HUES6 (cell line): Measurements from ENCODE around the gene MOXD1.

ENCODE experiments used
- H3K27ac ChIP-seq: 2 replicates; pipeline ENCODE4 v1.7.0; 2013; ENCODE audit warnings: low read depth, mild to moderate bottlenecking, low read length, inconsistent platforms
- H3K27me3 ChIP-seq: 2 replicates; pipeline ENCODE4 v1.6.1; 2013; ENCODE audit warnings: low read length; ENCODE audit not compliant: control insufficient read depth, insufficient read depth
- H3K36me3 ChIP-seq: 2 replicates; pipeline ENCODE4 v1.6.1; 2013; ENCODE audit warnings: low read length; ENCODE audit not compliant: control insufficient read depth, insufficient read depth
- H3K4me1 ChIP-seq: 2 replicates; pipeline ENCODE4 v1.6.1; 2013; ENCODE audit warnings: low read length; ENCODE audit not compliant: control insufficient read depth, insufficient read depth
- H3K4me3 ChIP-seq: 2 replicates; pipeline ENCODE4 v1.5.1; 2013; ENCODE audit warnings: low read depth, low read length
- H3K9ac ChIP-seq: one replicate; pipeline ENCODE4 v1.6.1; 2013; ENCODE audit warnings: mild to moderate bottlenecking, low read length
- H3K9me3 ChIP-seq: 2 replicates; pipeline ENCODE4 v1.6.1; 2013; ENCODE audit warnings: low read depth, low read length; ENCODE audit not compliant: control insufficient read depth, insufficient read depth

The MOXD1 gene

DNA sequence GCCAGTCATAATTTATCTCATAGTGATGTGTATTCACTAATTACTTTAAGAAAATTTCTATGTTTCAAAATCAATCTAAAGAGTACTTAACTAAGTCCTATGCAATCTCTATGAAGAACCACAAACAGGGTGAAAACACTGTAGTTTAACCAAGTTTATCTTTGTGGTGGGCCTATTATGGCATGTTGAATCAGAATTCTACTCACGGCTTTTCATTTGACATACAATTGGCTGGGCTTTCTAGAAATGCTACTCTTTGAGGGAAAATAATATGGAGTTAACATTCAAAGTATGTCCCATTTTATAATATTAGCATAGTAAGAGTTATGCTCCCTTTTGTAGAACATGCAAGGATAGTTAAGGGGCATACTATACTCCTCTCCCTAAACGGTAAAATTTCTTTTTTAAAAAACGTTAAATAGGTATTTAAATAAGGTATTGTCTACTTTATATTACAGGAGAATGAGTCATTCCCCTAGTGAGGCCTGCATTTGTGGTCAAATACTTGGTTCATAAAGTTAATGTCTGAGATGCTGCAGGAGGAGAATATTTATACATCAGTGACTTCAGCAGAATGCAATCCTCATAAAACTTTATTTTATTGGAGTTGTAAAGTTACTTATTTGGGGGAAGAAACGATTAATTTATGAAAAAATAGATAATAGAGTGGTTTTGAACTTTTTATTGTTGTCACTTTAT is 1.8 kb downstream of the MOXD1 start:
- no peaks in the 10 kb centered on the region for H3K36me3 ChIP-seq
- H3K9ac ChIP-seq: no peak overlapping the region
- peaks cover 70% of the 10 kb centered on the region for H3K27me3 ChIP-seq
- no peak overlapping the region for H3K4me3 ChIP-seq
- H3K9me3 ChIP-seq: no peaks in the 10 kb centered on the region
- H3K27ac ChIP-seq: no peak overlapping the region
- H3K4me1 ChIP-seq: no peaks in the 10 kb centered on the region

GRCh38 chr6:132395015-132395597 is 6.2 kb downstream of the MOXD1 start:
- H3K4me3 ChIP-seq: no peak overlapping the region

GRCh38 chr6:132392792-132393191 is 8.5 kb downstream of the MOXD1 start:
- Histone ChIP-seq H3K9me3 (no peaks in the 10 kb centered on the region), H3K4me3 (no peak overlapping the region), H3K36me3 (no peaks in the 10 kb centered on the region), H3K27ac (no peak overlapping the region), H3K27me3 (peaks cover 6% of the 10 kb centered on the region; the same call in 1 of the 2 replicates), H3K9ac (no peak overlapping the region), H3K4me1 (peaks cover 8% of the 10 kb centered on the region)

More at GRCh38 chr6:132395015-132395597, 6.2 kb downstream of the MOXD1 start:
- Histone ChIP-seq H3K27me3 (peaks cover 26% of the 10 kb centered on the region), H3K9me3 (no peaks in the 10 kb centered on the region), H3K9ac (no peak overlapping the region), H3K27ac (no peak overlapping the region), H3K4me1 (peaks cover 8% of the 10 kb centered on the region), H3K36me3 (no peaks in the 10 kb centered on the region)

DNA sequence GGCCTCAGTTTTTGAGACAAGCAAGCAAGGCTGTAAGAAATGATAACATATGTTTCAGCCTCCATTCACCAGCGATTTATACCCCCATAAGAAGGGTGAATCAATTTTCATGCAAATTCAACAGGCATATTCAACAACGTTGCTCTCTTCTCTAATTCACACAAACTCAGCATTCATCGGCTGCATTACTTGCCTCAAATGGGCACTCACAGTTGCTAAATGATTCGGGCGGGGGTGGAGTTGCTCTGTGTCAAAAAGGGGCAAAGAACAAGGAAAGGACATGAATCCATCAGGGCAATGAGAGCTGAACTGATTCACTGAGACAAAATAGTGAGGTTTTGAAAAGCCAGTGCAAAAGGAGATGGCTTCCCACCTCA is 9.0 kb downstream of the MOXD1 start:
- Histone ChIP-seq H3K4me3 (no peak overlapping the region), H3K36me3 (no peaks in the 10 kb centered on the region), H3K27ac (no peak overlapping the region), H3K4me1 (peaks cover 8% of the 10 kb centered on the region), H3K9ac (no peak overlapping the region), H3K9me3 (no peaks in the 10 kb centered on the region), H3K27me3 (peaks cover 5% of the 10 kb centered on the region; the same call in 1 of the 2 replicates)

- Histone ChIP-seq H3K9ac (no peak overlapping the region), H3K9me3 (no peaks in the 10 kb centered on the region), H3K27me3 (no peaks in the 10 kb centered on the region), H3K36me3 (no peaks in the 10 kb centered on the region), H3K27ac (no peak overlapping the region), H3K4me3 (no peak overlapping the region), H3K4me1 (peaks cover 8% of the 10 kb centered on the region)
Observed at GRCh38 chr6:132391391-132392269, 9.6 kb downstream of the MOXD1 start.

- no peak overlapping the region for H3K4me3 ChIP-seq
- H3K9ac ChIP-seq: no peak overlapping the region
- no peak overlapping the region for H3K27ac ChIP-seq
- no peaks in the 10 kb centered on the region for H3K27me3 ChIP-seq
- no peaks in the 10 kb centered on the region for H3K36me3 ChIP-seq
- H3K9me3 ChIP-seq: no peaks in the 10 kb centered on the region
- peaks cover 8% of the 10 kb centered on the region for H3K4me1 ChIP-seq
Observed at GRCh38 chr6:132390451-132390850, 10.8 kb downstream of the MOXD1 start.

DNA sequence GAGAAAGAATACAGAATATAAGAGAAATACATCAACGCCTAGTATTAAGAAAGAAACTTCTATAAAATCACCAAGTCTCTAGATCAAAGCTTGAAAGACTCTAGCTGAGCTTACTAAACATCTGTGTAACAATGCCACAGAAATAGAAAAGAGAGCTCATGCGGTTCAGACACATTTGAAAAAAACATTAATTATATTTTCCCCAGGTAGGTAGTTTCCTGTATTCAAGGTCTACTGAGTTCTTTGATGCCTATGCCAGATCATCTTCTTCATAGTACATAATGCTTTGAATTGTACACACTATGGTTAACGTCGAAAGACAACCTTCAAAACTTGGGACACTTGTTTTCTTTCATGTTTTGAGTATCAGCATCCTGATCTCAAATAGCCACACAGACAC is 11.3 kb downstream of the MOXD1 start:
- Histone ChIP-seq H3K27ac (no peak overlapping the region), H3K9me3 (no peaks in the 10 kb centered on the region), H3K27me3 (no peaks in the 10 kb centered on the region), H3K9ac (no peak overlapping the region), H3K4me1 (peaks cover 8% of the 10 kb centered on the region), H3K36me3 (no peaks in the 10 kb centered on the region), H3K4me3 (no peak overlapping the region)

- Histone ChIP-seq H3K27ac (no peak overlapping the region), H3K9ac (no peak overlapping the region), H3K9me3 (no peaks in the 10 kb centered on the region), H3K4me1 (peaks cover 8% of the 10 kb centered on the region), H3K4me3 (no peak overlapping the region), H3K27me3 (no peaks in the 10 kb centered on the region), H3K36me3 (no peaks in the 10 kb centered on the region)
Observed at GRCh38 chr6:132388291-132388690, 13.0 kb downstream of the MOXD1 start.

GRCh38 chr6:132382630-132383175 is 18.6 kb downstream of the MOXD1 start:
- no peaks in the 10 kb centered on the region for H3K9me3 ChIP-seq
- H3K9ac ChIP-seq: no peak overlapping the region
- H3K27me3 ChIP-seq: no peaks in the 10 kb centered on the region
- H3K4me1 ChIP-seq: no peaks in the 10 kb centered on the region
- H3K4me3 ChIP-seq: no peak overlapping the region
- H3K36me3 ChIP-seq: no peaks in the 10 kb centered on the region
- H3K27ac ChIP-seq: no peak overlapping the region

- Histone ChIP-seq H3K36me3 (no peaks in the 10 kb centered on the region), H3K4me3 (no peak overlapping the region), H3K4me1 (no peaks in the 10 kb centered on the region), H3K9ac (no peak overlapping the region), H3K27me3 (no peaks in the 10 kb centered on the region), H3K9me3 (no peaks in the 10 kb centered on the region), H3K27ac (no peak overlapping the region)
Observed at GRCh38 chr6:132381381-132381780, 19.9 kb downstream of the MOXD1 start.
